AG04450 (cell line): Measurements from ENCODE around the gene PCDH17. TPM values are rescaled to one million over a fixed set of nuclear protein-coding genes. Genes with fewer than 3 reads are reported as not detected.

Experiments
- CTCF ChIA-PET: fragments of 300-600, 350-600 bp; formaldehyde crosslinking; extraction: SDS; loops from one replicate; lab custom pipeline; 2022; ENCODE audit warnings: antibody characterized with exemption, inconsistent platforms; lab: Charles Lee
- POLR2A ChIA-PET: fragments of 350-600 bp; formaldehyde crosslinking; extraction: SDS; loops from one replicate; lab custom pipeline; 2021; ENCODE audit warnings: antibody characterized with exemption, inconsistent platforms; lab: Yijun Ruan, JAX
- DNase-seq: peaks from one replicate; pipeline ENCODE4 v3.0.0-alpha.2; 2011; ENCODE audit warnings: low read depth, low spot score
- H3K27ac ChIP-seq: one replicate; pipeline ENCODE4 v1.5.1; 2012; ENCODE audit warnings: low read depth, low read length, control low read depth
- H3K27me3 ChIP-seq: one replicate; pipeline ENCODE4 v1.6.0; 2012; ENCODE audit warnings: low read length; ENCODE audit not compliant: control insufficient read depth, insufficient read depth
- H3K4me3 ChIP-seq: 2 replicates; pipeline ENCODE4 v1.5.1; 2011; ENCODE audit warnings: mild to moderate bottlenecking, low read depth, low read length, control low read depth
- H3K9me3 ChIP-seq: 2 replicates; pipeline ENCODE4 v1.5.1; 2012; ENCODE audit warnings: low read length; ENCODE audit not compliant: control insufficient read depth, insufficient read depth
- polyA plus RNA-seq: library from polyadenylated mRNA; depleted of rRNA; stranded (reverse); fragments of >200 nt; gene quantifications from 2 replicates; pipeline ENCODE4 v1.2.3, GENCODE V29; 2011
- TF ChIP-seq, protein P1 (sequence below): IDR thresholded peaks from 2 replicates; pipeline ENCODE4 v1.5.1; 2011; ENCODE audit warnings: low read depth, low read length, control low read depth, inconsistent platforms

PCDH17 gene
- polyA plus RNA-seq, 1 experiment: not detected

DNA sequence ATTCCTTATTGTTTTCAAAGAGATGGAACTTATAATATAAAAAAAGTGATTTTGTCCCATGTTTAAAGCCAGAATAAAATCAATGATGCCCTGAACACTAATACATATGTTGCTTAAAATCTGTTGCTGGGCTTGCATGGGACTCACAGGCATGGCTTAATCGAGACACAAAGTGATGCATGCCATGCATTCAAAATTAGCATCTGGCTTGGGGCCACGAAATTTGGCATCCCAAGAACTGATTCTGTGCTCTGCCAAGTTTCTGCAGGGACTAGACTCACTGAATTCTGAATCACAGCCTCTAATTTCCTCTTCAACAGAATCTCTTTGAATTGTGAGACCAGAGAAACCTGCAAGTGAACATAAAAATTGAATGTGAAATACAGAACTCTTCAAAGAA lies 109.2 kb downstream of the PCDH17 start:
- Histone ChIP-seq H3K4me3 (no peak overlapping the region), H3K9me3 (peaks cover 7% of the 10 kb centered on the region), H3K27me3 (no peaks in the 10 kb centered on the region), H3K27ac (no peak overlapping the region)
- no peak for DNase-seq
- TF ChIP-seq, protein P1, sequence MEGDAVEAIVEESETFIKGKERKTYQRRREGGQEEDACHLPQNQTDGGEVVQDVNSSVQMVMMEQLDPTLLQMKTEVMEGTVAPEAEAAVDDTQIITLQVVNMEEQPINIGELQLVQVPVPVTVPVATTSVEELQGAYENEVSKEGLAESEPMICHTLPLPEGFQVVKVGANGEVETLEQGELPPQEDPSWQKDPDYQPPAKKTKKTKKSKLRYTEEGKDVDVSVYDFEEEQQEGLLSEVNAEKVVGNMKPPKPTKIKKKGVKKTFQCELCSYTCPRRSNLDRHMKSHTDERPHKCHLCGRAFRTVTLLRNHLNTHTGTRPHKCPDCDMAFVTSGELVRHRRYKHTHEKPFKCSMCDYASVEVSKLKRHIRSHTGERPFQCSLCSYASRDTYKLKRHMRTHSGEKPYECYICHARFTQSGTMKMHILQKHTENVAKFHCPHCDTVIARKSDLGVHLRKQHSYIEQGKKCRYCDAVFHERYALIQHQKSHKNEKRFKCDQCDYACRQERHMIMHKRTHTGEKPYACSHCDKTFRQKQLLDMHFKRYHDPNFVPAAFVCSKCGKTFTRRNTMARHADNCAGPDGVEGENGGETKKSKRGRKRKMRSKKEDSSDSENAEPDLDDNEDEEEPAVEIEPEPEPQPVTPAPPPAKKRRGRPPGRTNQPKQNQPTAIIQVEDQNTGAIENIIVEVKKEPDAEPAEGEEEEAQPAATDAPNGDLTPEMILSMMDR: no peak
- ChIA-PET POLR2A (no interaction called here), CTCF (no interaction called here)

DNA sequence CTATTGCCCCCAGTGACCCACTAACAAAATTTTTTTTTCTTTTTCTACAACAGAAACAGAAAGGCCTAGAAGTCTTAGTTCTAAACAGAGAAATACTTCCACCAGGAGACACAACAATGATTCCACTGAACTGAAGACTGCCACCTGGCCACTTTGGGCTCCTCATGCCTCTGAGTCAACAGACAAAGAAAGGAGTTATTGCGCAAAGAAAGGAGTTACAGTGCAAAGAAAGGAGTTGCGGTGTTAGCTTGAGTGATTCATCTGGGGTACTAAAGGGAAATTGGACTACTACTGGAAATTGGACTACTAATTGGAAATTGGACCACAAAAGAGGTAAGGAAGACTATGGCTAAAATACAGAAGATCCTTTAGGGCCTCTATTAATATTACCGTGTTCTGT lies 116.6 kb downstream of the PCDH17 start:
- Histone ChIP-seq H3K27me3 (no peaks in the 10 kb centered on the region), H3K9me3 (peaks cover 4% of the 10 kb centered on the region), H3K4me3 (no peak overlapping the region), H3K27ac (no peak overlapping the region)
- DNase-seq: no peak
- ChIA-PET POLR2A (no interaction called here), CTCF (no interaction called here)
- TF ChIP-seq, protein P1: no peak

GRCh38 chr13:57760951-57761350 lies 129.4 kb downstream of the PCDH17 start:
- TF ChIP-seq, protein P1: no peak
- Histone ChIP-seq H3K27ac (no peak overlapping the region), H3K27me3 (no peaks in the 10 kb centered on the region), H3K9me3 (no peaks in the 10 kb centered on the region), H3K4me3 (no peak overlapping the region)
- DNase-seq: no peak
- ChIA-PET POLR2A (no interaction called here), CTCF (no interaction called here)

DNA sequence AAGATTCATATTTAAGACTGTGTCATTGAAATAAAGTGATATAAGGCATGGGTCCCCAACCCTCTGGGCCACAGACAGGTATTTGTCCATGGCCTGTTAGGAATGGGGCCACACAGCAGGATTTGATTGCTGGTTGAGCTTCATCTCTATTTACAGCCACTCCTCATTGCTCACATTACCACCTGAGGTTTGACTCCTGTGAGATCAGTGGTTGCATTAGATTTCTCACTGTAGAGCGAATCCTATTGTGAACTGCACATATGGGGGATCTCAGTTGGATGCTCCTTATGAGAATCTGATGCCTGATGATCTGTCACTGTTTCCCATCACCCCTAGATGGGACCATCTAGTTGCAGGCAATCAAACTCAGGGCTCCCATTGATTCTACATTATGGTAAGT lies 132.1 kb downstream of the PCDH17 start:
- H3K27me3 ChIP-seq: no peaks in the 10 kb centered on the region
- TF ChIP-seq, protein P1: no peak
- POLR2A ChIA-PET: no interaction called here
- H3K9me3 ChIP-seq: no peaks in the 10 kb centered on the region
- CTCF ChIA-PET: no interaction called here
- DNase-seq: no peak
- no peak overlapping the region for H3K27ac ChIP-seq
- H3K4me3 ChIP-seq: no peak overlapping the region
